Measurements from ENCODE around the gene EPHX1.

DNA sequence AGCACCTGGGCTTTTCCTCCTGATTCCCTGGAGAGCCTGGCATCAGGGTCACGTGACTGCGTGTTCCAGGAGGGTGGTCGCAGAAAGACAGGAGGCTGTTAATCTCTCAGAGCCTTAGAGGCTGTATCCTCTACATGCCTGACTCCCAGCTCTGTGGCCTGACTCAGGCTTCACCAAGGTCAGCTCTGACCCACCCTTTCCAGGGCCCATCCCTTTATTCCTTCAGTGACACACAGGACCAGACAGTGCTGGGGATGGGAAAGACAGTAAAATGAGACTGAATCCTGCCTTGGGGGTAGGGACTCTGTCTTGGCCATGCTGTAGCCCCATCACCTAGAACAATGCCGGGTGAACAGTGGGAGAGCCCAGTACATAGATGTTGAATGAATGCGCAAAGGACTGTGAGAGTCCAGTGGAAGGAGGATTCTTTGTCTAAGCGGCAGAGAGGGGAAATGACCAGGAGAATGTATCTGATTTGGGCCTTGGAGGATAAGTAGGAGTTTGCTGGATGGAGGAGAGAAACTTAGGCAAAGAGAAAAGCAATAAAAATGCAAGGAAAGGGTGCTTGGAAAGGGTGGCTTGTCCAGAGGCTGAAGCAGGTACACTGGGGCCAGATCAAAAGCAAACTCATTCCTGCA is 33.0 kb downstream of the EPHX1 start:
- TF ChIP-seq, protein P1, sequence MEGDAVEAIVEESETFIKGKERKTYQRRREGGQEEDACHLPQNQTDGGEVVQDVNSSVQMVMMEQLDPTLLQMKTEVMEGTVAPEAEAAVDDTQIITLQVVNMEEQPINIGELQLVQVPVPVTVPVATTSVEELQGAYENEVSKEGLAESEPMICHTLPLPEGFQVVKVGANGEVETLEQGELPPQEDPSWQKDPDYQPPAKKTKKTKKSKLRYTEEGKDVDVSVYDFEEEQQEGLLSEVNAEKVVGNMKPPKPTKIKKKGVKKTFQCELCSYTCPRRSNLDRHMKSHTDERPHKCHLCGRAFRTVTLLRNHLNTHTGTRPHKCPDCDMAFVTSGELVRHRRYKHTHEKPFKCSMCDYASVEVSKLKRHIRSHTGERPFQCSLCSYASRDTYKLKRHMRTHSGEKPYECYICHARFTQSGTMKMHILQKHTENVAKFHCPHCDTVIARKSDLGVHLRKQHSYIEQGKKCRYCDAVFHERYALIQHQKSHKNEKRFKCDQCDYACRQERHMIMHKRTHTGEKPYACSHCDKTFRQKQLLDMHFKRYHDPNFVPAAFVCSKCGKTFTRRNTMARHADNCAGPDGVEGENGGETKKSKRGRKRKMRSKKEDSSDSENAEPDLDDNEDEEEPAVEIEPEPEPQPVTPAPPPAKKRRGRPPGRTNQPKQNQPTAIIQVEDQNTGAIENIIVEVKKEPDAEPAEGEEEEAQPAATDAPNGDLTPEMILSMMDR (conservative IDR thresholded peaks at IDR 0.05; ENCODE audit: low read length) = no peak
- TF ChIP-seq EZH2phosphoT487 (IDR thresholded peaks at IDR 0.05; ENCODE audit: borderline replicate concordance) = no peak
